GM19238 (cell line): Measurements from ENCODE around the gene GP2.

Source experiments
- DNase-seq: peaks from one replicate; pipeline ENCODE4 v3.0.0; 2011; ENCODE audit warnings: low spot score; ENCODE audit not compliant: insufficient read length

Gene GP2

GRCh38 chr16:20327444-20328041 is at the start of gene GP2:
GP2 (minus strand) TSS chr16:20327513; CDS start chr16:20326431, 1,082 bp downstream.
- DNase-seq, result no peak

DNA sequence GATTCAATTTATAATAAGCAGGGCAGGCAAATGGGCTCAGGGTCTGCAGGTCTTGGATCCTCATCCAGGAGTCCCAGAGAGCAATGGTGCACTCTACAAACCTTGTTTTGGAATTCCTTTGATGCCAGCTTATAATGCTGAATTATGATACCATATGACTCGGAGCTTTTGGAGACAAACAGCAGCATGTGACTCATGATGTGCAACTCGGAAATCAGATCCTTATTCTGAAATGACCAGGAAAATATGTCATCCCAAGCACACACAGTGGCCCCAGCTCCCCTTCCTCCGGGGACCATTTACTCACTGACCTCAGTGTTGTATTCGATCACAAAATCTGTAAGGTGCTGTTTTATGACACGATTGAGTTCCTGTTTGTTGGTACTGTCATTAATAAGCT is 45.4 kb upstream of the GP2 start:
- no peak for DNase-seq

DNA sequence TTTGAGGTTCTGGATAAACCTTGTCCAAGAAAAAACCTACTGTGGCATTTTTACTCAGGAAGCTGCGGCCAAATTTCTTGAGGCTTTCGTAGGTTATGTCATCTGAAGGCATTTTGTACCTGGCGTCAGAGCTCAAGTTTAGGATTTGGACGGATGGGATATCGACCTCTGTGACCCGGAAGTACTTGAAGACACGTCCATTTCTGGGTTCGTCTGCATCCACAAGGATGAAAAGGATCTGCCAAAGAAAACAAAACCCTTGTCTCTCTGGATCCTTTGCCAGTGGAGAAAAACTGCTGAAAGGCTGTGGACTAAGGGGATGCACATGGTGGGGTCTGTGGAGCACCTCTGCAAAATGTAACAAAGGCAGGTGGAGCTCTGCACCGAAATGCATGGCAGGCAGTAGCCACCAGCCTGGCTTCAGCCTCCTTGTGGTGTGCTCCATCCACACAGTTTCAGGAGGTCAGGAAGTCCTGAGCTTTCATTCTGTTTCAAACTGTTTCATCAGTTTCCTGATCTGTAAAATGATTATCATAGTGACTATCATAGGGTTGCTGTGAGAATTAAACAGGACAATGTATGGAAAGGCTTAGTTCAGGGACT is 42.2 kb upstream of the GP2 start:
- no peak for DNase-seq

- no peak for DNase-seq
Observed at GRCh38 chr16:20364051-20364450, 36.7 kb upstream of the GP2 start.

DNA sequence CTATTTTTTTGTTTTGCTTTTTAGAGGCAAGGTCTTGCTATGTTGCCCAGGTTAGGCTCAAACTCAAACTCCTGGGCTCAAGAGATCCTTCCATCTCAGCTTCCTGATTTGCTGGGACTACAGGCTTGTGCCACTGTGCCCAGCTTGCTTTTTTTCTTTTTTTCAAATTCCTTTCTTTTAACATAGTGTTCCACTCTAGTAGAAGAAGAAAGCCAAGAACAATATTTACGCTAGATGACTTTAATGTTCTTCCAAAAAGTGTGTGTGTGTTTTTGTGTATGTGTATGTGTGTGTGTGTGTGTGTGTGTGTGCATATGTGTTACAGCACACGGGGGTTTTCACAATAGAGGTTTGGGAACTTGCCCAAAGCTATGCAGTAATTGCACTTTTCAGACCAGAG is 35.9 kb upstream of the GP2 start:
- DNase-seq, result no peak

- DNase-seq, result no peak
Observed at GRCh38 chr16:20359997-20360396, 32.7 kb upstream of the GP2 start.

- DNase-seq, result no peak
Observed at GRCh38 chr16:20355114-20355782, 27.9 kb upstream of the GP2 start.

DNA sequence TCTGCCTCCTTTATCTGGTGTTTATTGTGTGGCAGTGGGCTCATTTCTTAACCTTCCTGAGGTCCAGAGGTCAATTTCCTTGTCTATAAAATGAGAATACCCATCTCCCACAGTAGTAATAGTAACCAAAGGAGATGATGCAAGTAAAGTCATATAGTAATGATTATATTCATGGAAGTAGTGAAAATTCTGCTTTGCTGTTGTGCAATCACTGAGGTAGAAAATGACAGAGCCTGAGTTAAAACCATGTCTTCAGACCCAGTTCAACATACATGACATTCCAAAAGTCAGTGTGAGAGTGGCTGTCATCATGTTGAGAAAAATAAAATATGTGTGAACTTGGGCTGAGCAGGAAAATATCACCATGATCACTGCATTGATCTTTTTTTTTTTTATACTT is 26.1 kb upstream of the GP2 start:
- DNase-seq, result no peak

DNA sequence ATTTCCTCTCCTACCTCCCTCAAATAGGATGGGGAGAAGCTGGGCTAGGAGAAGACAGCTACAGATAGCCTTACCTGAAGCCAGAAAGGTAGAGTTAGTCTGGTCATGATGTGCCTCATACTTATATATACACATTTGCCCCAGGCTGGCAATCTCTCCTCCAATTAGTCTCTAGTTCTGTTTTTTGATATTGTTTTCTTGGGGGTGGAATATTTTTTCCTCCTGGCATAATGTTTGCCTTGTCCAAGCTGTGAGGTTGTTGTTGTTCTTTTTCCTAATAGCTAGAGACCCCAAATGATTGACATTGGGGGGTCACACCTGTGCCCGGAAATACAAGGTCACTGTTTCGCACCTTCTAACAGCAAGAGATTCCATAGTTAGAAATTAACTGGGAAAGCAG is 25.3 kb upstream of the GP2 start, which contains the start of gene UMOD:
TSS of gene UMOD (minus strand) at position 101 of the 400 bp plus-strand sequence. CDS start 1,978 bp downstream, outside the sequence.
- no peak for DNase-seq

- DNase-seq, result no peak
Observed at GRCh38 chr16:20349615-20350014, 22.3 kb upstream of the GP2 start.

DNA sequence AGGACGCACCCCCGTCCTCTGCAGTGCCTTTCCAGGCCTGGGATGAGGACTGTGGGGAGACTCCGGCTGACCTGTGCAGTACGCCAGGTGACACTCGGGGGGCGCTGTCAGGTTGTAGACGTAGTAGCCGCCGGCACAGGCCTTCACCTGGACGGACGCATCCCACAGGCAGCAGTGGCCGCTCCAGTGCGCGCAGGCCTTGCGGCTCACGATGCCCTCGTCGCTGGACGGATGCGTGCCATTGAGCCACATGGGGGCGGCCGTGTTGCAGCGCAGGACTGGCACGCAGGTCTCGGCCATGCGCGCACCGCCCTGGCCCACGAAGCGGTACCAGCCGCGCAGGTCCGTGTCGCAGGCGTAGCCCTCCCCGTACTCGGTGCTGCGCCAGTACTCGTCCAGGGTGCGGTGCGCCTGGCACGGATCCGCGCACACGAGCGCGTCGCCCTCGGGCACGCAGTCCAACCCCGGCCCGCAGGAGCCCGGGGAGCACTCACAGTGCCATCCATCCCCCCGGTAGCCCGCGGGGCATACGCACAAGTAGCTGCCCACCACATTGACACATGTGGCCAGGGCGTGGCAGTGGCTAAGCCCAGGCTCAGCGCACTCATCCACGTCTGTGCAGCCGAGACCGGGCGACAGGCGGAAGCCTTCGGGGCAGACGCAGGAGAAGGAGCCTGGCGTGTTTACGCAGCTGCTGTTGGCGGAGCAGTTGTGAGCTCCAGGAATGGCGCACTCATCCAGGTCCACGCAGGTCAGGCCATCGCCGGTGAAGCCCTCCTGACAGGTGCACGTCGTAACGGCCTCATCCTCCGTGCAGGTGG is 21.3 kb upstream of the GP2 start:
- DNase-seq, result no peak

- no peak for DNase-seq
Observed at GRCh38 chr16:20347666-20348364, 20.5 kb upstream of the GP2 start.

- no peak for DNase-seq
Observed at GRCh38 chr16:20344611-20345010, 17.3 kb upstream of the GP2 start.

DNA sequence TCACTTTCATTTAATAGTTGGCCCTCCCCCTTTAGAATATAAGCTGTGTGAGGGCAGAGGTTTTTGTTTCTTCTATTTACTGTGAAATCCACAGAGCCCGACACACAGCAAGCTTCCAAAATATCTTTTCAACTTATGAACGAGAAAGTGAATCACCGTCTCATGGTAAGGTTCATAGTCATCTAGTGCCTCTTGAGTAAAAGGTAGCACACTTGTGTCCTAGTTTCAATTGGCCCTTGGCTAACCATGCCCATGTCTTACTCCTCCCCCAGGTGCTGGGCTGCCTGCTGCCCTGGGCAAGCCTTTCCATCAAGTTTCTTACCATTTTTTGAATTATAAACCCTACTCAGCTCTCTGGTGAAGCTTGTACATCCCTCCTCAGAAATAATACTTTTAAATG is 12.4 kb upstream of the GP2 start:
- DNase-seq, result no peak

DNA sequence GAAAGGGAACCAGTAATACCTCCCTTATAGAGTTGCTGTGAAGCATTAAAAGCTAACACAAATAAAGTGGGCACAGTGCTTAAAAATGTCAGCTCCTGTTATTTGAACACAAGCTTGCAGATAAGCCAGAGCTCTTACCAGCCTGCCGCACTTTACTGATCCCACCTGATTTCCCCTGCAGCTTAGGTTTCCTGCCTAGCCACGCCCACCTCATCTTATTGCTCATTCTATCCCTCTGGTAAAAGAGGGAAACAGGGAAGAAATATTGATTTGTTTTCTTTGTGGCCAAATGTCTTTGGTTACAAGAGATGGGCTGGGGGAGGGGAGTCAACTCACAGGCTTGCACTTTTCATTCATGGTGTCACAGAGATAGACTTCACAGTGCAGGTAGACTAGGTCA is 9.6 kb upstream of the GP2 start:
- DNase-seq, result no peak

DNA sequence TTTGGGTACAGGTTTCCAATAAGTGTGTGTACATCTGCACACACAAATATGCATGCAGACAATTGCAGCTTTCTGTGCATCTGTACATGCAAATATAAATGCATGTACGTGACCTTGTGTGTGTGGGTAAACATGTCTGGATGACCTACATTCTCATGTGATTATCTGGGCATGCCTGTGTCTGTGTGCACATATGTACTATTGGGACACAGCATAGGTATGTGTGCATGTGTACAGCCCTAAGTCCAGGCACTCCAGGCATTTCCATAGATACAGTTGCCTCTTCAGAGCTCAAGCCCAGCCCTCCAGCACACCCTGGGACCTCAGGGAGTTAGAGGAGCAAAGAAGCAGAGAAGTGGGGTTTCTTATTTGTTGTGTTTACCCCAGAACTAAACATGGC is 7.1 kb upstream of the GP2 start:
- no peak for DNase-seq

DNA sequence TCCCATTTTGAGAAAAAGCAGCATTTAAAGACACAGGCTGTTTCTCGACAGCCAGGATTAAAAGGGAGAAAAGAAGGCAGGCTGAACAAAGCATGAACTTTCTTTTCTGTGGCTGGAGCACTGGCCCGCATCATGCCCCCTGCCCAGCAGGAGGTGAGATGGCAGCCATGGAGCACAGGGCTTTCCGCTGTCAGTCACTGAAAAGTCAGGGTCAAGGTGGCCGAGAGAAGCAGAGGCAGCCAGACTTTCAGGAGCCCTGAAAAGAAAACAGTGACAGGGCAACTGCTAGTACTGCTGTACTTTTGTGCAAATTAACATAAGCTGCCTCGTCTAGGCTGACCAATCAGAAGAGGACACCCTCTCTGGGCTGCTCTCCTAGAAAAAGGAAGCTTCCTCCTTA is 5.8 kb upstream of the GP2 start:
- no peak for DNase-seq

GRCh38 chr16:20332411-20332810 is 5.1 kb upstream of the GP2 start:
- no peak for DNase-seq

- DNase-seq, result no peak
Observed at GRCh38 chr16:20331635-20332034, 4.3 kb upstream of the GP2 start.

GRCh38 chr16:20329392-20330138 is 2.3 kb upstream of the GP2 start:
- no peak for DNase-seq

GRCh38 chr16:20326321-20326720 is 992 bp downstream of the GP2 start:
- no peak for DNase-seq
